Stimulated activated CD8-positive, alpha-beta memory T cell treated with anti-CD3 and anti-CD28 coated beads, Interleukin-7, amount 100 ng/mL, for 24 hours (primary cell): ENCODE data around the gene NDRG4.

Source experiments
- DNase-seq: peaks from one replicate; pipeline ENCODE4 v3.0.0-alpha.2; 2020; ENCODE audit warnings: low read depth

The NDRG4 gene

DNA sequence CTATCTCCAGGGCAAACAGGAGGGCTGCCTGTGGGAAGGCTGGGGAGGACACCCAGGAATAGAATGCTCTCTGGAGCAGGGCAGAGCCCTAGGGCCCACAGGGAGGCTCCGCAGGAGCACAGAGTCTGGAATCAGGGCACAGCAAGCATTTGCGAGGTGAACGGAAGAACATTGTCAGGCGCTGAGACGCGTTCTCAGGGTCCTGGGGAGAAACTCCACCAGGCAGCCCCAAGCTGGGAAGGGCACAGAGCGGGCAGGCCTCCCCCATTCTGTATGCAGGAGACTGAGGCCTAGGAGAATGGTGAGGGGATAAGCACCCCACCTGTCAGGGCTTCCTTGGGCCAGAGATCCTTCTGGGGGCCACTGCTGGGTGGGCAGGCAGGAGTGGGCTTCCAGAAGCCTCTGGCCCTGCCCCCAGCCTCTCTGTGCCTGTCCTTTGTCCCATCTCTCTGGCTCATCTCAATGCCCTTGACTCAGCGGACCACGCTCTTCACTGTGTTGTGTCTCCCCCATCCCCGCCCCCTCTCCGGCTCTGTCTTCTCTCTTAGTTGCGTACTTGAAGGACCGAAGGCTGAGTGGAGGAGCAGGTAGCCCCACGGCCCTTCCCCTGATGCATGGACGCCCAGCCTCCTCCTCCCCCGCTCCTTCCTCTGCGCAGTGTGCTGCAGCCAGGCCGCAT lies 10.3 kb downstream of the NDRG4 start:
- DNase-seq: no peak

DNA sequence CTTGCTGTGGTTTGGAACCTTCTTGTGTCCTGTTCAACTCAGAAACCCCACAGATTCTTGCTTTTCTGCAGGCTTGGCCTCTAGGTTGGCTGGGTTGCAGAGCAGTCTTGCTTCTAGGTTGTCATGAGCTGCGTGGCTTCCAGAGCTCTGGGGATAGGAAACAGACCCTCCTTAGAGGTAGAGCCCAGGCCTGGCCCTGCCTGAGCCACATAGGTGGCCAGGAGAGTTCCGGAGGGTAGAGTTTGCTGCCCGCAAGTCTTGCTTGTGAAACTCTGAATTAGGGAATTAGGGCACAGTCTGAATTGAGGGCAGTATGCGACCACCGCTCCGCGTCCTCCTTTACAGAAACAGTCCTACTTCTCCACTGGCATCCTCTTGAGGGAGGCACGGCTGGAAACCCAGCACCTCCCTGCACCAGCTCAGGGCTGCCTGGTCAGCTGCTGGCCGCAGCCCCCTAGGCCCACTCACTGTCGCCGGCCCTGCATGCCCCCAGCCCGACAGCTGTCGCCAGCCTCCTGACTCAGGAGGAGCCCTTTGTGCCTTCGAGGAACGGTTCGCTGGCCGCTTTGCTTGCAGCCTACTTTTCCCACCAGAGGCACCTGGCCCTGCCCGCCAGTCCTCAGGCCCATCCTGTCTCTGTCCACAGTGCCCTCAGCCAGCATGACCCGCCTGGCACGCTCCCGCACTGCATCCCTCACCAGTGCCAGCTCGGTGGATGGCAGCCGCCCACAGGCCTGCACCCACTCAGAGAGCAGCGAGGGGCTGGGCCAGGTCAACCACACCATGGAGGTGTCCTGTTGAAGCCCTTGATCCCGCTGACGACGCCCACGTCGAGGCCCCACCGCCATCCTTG lies 11.1 kb downstream of the NDRG4 start:
- DNase-seq: no peak

DNA sequence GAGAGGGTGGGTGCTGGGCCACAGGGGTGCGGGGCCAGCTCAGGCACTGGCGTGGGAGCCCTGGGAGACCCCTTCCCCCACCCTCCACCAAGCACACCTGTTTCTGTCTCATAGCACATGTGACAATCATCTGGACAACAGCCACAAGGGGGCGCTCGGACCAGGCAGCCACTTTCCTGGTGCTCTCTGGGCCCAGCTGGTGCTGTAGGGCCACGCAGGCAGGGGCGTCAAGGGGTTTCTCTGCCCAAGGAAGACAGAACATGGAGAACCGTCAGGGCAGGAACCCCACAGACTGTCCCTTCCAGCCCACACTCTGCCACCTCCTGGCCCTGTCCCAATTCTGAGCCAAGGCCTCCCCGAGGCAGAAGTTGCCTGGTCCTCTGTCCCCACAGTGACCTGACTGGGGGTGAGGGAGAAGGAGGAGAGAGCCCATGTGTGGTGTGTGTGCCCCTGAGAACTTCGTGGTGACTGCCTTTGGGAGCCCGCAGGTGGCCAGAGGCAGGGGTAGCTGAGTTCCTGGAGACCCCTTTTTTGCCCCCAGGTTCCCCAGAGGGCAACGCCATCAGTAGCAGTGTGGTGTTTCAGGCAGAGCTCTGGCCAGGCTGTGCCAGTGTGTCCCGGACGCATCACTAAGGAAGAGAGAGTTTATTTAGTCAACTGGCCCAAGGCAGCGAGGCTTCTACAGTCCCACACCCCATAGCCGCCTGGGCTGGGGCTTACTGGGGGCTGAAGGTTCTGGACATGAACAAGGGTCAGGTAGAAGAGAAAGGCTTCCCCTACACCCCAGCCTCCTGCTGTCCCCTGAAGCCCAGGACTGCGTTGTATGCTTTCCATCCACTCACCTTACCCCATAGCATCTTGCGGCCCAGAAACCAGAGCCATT lies 12.2 kb downstream of the NDRG4 start:
- peak; percentile 84 for DNase-seq

DNA sequence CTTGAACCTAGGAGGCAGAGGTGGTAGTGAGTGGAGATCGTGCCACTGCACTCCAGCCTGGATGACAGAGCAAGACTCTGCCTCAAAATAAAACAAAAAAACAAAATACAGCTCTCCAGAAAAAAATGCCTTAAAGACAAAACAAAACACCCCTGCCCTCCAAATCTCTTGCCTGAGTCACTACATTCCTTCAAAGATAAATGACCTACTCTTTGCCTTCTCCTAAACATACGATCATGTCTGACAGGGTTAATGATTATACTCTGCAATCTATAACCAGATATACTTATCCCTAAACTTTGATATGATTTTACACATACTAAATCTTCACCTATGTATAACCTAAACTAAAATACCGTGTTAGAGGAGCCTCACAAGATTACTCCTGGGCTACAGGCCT lies 13.9 kb downstream of the NDRG4 start:
- DNase-seq: no peak

DNA sequence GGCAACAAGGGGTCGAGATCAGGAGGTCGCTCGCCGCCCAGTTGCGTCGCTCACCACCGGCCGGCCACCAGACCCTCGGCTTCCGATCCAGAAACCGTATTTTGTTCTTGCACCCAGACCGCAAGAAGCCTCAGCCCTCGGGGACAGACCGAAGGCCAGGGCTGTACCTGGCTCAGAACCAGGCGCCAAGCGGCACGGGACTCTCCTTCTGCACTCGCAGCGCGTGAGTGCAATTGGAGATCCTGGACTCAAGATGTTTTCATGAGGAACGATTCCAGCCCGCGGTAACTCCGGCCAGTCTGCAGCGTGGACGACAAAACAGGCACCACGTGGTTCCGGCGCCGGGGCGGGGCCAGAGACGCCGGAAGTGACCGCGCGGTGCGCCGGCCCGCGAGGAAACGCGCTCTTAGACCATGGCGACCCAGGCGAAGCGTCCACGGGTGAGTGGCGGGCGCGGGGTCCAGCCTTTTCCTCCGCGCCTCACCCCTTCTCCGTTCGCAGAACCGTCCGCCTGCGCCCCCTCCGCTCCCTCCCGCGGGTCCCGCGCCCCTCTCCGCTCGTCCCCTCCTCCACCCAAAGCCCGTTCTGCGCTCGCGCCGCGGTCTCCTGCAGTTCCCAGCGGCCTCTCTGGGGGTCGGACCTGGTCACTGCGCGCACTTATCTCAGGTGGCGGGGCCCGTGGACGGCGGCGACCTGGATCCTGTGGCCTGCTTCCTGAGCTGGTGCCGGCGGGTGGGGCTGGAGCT lies 15.4 kb downstream of the NDRG4 start, which contains the start of gene SETD6:
Gene SETD6 (plus strand): TSS at position 393 of the 746 bp plus-strand sequence. CDS start 21 bp downstream, at position 414.
- DNase-seq: peak; percentile 63

DNA sequence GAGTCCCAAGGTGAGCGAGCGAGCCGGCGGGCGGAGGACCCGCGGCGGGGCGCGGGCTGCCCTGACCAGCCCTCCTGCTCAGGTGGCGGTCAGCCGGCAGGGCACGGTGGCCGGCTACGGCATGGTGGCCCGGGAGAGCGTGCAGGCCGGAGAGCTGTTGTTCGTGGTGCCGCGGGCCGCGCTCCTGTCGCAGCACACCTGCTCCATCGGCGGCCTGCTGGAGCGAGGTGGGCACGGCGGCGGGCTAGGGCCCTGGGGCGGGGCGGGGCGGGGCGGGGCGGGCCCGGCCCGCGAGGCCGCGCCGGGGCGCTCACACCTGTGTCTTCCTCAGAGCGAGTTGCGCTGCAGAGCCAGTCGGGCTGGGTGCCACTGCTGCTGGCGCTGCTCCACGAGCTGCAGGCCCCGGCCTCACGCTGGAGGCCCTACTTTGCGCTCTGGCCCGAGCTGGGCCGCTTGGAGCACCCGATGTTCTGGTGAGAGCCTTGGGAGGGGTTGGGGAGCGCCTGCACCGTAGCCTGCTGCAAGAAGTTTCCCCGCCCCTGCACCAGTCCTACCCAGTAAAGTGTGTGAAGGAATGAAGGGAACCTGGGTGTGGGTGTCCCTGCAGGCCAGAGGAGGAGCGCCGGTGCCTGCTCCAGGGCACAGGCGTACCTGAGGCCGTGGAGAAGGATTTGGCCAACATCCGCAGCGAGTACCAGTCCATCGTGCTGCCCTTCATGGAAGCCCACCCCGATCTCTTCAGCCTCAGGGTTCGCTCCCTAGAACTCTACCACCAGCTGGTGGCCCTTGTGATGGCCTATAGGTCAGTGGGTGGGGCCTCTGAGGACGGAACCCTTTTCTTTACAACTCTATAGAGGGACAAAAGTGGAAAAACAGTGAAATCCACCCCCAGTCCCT lies 16.2 kb downstream of the NDRG4 start:
- no peak for DNase-seq

DNA sequence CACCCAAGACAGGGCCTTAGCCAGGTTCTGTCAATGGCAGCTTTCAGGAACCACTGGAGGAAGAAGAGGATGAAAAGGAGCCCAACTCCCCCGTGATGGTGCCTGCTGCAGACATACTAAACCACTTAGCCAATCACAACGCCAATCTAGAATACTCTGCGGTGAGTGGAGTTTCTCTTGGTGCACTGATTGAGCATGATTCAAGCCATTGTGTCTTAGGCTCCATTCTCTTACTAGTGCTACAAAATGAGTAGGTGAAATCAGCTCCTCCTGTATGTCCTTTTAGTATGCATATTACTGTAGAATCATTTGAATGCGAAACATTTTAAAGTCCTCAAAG lies 16.8 kb downstream of the NDRG4 start:
- DNase-seq: no peak

DNA sequence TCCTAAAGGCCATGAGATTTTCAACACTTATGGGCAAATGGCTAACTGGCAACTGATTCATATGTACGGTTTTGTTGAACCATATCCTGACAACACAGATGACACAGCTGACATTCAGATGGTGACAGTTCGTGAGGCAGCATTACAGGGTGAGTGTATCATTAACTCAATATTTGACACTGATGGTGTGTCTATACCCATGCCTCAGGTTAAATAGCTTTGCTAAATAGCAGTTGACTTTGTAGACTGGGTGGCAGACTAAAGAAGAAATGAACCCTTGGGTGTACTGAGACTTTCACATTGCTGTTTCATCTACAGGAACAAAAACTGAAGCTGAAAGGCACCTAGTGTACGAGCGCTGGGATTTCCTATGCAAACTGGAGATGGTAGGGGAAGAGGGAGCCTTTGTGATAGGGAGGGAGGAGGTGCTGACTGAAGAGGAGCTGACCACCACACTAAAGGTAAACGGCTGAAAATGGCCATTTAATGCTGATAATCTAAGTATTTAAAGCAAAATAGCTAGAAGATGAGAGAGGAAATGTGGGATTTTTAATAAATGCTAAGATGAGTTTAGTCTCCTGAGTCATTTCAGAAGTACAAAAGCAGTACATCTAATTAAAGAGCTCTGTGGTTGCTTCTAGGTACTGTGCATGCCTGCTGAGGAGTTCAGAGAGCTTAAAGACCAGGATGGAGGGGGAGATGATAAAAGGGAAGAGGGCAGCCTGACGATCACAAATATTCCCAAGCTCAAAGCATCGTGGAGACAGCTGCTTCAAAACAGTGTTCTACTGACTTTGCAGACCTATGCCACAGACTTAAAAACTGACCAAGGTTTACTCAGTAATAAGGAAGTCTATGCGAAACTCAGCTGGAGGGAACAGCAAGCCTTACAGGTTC lies 18.4 kb downstream of the NDRG4 start:
- DNase-seq: no peak

DNA sequence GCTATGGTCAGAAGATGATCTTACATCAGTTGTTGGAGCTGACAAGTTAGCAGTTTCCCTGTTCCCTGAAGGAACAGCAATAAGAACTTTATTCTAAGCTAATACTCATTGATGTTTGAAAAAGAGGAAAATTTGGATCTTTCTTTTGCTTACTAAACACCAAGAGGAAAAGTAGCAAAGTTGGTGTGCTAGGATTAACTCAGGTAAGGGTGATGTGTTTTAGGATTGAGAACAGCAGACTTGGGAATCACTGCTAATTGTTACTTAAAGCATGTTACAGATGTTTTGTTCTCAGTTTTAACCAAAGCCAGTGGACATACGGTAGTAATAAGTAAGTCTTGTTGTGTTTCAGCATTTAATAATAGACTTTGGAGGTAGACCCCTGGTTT lies 19.0 kb downstream of the NDRG4 start:
- no peak for DNase-seq

DNA sequence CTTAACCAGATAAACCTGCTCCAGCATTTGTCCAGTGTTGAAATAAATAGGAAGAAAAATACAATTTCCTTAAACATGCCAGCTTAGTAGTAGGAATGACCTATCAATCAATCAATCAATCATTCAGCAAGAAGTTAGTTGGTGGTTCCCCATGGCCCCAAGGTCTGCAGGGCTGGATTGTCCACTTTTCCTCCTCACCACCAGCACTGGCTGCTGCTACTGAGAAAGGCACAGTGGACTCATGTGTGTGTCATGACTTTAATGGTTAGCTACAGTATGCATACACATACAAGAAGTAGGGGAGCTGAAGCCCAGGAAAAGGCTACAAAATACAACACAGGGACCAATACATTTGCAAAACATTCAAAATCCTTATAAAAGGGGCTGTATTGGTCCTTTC lies 19.8 kb downstream of the NDRG4 start:
- no peak for DNase-seq

DNA sequence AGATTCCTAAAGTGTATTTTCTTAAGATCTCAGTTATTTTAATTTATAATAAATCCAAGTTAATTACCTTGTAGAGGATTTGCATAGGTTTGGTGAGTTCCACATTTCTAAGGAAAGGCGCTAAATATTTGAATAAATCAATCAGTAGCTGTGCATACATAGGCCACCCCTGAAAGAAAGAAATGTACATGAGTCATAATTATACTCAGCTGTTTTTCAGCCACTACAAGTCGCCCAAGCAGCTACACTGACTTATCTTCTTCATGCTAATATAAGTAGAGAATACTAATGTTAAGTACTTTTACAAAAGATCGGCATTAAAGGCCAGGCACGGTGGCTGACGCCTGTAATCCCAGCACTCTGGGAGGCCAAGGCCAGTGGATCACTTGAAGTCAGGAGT lies 30.2 kb downstream of the NDRG4 start:
- DNase-seq: no peak

DNA sequence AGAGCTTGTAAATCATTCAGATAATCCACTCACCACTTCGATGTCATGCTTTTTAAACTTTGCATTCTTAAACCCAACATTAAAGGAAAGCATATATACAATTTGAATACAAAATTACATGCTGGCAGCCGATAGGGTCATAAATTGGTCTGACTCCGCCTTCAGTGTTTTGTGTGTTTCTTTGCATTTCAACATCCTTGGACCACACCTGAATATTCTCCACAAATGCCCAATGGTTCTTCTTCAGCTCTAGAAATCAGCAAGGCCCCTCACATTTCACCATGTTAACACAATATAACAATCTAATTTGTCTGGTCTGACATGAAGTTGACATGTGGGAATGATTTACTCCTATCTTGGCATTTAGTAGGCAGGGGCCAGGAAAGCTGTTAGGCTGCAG lies 32.5 kb downstream of the NDRG4 start:
- DNase-seq: no peak

DNA sequence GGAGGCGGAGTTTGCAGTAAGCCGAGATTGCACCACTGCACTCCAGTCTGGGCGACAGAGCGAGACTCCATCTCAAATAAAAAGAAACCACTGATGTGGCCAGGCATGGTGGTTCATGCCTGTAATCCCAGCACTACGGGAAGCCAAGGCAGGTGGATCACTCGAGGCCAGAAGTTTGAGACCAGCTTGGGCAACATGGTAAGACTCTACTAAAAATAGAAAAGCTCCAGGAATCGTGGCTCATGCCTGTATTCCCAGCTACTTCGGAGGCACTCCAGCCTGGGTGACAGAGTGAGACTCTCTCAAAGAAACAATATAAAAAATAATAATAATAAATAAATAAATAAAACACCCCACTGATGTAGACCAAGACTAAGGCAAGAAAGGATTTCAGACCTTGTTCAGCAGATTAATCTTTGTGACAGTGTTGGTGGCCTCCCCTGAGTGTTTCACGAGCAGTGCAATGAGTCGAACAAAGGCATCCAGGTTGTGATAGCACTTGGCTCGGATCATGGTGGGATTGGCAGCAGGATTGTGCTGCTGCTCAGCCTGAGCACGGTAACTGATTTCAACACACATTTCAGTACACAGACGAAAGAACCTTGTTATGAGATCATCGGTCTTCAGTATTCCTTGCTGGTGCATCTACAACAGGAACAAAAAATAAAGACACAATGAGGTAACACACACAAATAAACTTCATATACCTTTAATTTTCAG lies 34.0 kb downstream of the NDRG4 start:
- no peak for DNase-seq

DNA sequence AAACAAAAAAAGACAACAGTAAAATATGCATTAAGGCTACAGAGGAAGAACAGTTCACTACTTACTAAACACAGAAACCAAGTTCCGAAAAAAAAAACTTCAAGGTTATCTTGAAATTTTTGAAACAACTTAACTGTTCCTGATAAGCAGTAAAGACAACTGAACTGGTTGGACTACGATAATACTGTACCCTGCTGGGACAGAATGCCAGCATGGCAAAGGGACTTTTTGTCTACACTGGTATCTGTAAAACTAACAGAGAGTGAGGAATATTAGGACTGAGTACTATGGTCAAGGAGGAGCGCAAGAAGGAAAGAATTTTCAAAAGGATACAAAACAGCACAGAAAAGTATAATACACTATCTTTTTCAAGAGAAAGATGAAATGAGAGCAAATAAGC lies 35.2 kb downstream of the NDRG4 start:
- no peak for DNase-seq

DNA sequence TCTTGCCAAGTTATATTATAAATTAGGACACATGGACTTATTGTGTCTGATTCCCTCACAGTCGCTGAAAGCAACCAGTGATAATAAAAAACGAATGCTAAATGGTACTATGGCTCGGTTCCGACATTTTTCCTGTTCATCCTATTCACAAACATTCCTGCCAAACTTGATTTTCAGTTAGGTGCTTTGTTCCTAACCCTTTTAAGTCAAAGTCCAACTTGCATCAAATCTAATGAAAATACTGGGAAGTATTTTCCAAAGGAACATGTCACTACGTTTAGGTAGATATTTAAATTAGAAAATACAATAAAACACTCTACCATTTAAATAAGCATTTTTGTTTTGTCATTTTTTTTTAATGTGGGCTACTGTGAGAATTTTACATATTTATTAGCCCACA lies 36.3 kb downstream of the NDRG4 start:
- no peak for DNase-seq

DNA sequence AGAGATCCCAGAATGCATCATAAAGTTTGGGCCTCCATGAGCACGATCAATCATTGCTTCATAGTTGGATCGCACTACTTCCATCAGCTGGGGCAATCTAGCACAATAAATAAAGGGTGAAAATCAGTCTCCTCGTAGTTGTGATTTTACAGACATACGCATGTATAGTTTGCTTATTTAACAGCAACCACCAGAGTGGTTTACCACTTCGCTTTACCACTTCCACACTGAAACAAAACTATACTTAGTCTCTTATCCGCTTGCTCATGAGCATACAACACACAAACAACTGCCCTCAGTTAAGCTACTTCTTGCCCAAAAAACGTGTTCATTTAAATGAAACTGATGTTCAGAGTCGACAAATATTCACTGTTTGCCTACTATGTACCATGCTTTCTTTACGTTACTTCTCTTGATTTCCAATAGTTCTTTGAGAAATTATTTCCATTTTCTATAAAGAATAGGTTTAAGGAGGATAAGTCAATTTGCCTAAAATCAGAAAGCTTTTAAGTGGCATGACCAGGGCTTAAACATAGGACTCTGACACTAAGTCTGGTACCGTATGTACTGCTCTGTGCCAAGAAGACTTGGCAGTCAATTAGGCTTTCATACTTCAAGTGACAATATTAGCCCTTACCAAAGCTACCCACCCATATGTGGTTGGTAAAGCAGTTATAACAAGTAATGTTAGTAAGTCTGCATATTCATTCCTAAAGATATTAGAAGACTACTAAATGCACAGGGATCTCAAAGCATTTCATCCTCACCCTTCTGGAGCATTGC lies 37.4 kb downstream of the NDRG4 start:
- no peak for DNase-seq

DNA sequence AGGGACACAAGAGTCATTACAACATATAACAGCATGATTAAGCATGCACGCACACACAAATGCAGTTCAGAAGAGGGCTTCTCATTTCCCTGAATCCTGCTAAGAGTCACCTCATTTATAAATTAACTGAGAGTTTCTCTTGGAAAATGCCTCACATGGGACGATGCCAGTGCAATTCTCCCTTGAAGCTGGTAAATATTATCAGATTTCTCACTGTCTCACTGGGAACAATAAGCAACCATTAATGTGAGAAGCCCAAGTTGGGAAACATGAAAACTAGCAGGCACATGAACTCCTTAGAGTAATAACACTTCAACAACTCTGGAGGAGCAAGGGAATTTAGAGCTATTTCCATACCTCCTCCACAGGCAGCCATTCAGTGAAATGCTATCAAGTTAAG lies 41.8 kb downstream of the NDRG4 start:
- DNase-seq: no peak

DNA sequence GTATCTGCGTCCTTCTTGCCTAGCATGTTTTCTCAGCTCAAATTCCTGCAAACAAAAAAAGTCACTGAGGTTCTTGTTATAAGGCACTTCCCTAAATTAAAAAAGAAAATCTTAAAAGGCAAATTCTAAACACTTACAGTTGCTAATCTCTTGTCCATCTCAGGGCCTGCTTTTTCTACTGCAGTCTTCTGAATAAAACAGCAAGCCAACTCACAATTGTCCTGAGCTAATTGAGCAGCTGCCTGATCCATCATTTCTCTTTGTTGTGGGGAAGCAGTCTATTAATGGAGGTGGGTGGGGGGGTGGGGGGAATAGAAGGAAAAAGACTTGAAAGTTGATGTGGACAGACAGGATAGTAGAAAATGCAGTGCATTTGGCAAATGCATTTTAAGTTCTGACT lies 42.3 kb downstream of the NDRG4 start:
- no peak for DNase-seq
